OCI-LY3 (cell line): ENCODE measurements around the gene POLD2.
A peak's percentile ranks its signal among the peaks of the same experiment; 100 is the strongest.

Source experiments
- H2AFZ ChIP-seq: fragments of 200-600, 300-600 bp; shearing (Covaris generic); 2 replicates; pipeline ENCODE4 v1.6.0; 2014; ENCODE audit warnings: antibody characterized with exemption, low read depth, low read length
- H3K27ac ChIP-seq: fragments of 200-600, 300-600 bp; sonication (generic); 2 replicates; pipeline ENCODE4 v1.5.1; 2014; ENCODE audit warnings: mild to moderate bottlenecking, low read length, moderate library complexity, mixed read lengths
- H3K27me3 ChIP-seq: fragments of 200-600, 300-600 bp; sonication (generic); 2 replicates; pipeline ENCODE4 v1.6.1; 2014; ENCODE audit warnings: low read depth, low read length, mixed read lengths
- H3K36me3 ChIP-seq: fragments of 200-600, 300-600 bp; sonication (generic); replicated peaks from 2 replicates; pipeline ENCODE3; 2014; ENCODE audit warnings: low read depth, low read length, mixed read lengths
- H3K4me1 ChIP-seq: fragments of 300-600, 200-600 bp; sonication (generic); 2 replicates; pipeline ENCODE4 v1.6.1; 2014; ENCODE audit warnings: low read length, mixed read lengths
- H3K4me2 ChIP-seq: fragments of 200-600, 300-600 bp; sonication (generic); 2 replicates; pipeline ENCODE4 v1.6.1; 2014; ENCODE audit warnings: low read length, mixed read lengths
- H3K4me3 ChIP-seq: fragments of 300-600, 200-600 bp; sonication (generic); 2 replicates; pipeline ENCODE4 v1.5.1; 2014; ENCODE audit warnings: antibody characterized with exemption, mild to moderate bottlenecking, low read length, moderate library complexity
- H3K79me2 ChIP-seq: fragments of 300-600, 200-600 bp; shearing (Covaris generic); 2 replicates; pipeline ENCODE4 v1.6.1; 2014; ENCODE audit warnings: mild to moderate bottlenecking, low read length, mixed read lengths
- H3K9ac ChIP-seq: fragments of 300-600, 200-600 bp; shearing (Covaris generic); 2 replicates; pipeline ENCODE4 v1.6.0; 2014; ENCODE audit warnings: mild to moderate bottlenecking, low read length, moderate library complexity
- H3K9me3 ChIP-seq: fragments of 200-600, 300-600 bp; shearing (Covaris generic); 2 replicates; pipeline ENCODE4 v1.6.1; 2014; ENCODE audit warnings: low read length, mixed read lengths; ENCODE audit not compliant: insufficient read depth
- H4K20me1 ChIP-seq: fragments of 200-600, 300-600 bp; sonication (generic); 2 replicates; pipeline ENCODE4 v1.6.1; 2016; ENCODE audit warnings: low read length, mixed read lengths; ENCODE audit not compliant: insufficient read depth
- EZH2phosphoT487 ChIP-seq: fragments of 200-600 bp; shearing (Covaris generic); IDR thresholded peaks from 2 replicates; pipeline ENCODE4 v1.6.1; 2018; ENCODE audit warnings: antibody characterized with exemption, mixed run types, low read depth
- TF ChIP-seq, protein P1 (sequence below): fragments of 200-600, 300-600 bp; sonication (generic); IDR thresholded peaks from 2 replicates; pipeline ENCODE4 v1.5.1; 2014; ENCODE audit warnings: antibody characterized with exemption, low read length, low read depth

Gene POLD2

DNA sequence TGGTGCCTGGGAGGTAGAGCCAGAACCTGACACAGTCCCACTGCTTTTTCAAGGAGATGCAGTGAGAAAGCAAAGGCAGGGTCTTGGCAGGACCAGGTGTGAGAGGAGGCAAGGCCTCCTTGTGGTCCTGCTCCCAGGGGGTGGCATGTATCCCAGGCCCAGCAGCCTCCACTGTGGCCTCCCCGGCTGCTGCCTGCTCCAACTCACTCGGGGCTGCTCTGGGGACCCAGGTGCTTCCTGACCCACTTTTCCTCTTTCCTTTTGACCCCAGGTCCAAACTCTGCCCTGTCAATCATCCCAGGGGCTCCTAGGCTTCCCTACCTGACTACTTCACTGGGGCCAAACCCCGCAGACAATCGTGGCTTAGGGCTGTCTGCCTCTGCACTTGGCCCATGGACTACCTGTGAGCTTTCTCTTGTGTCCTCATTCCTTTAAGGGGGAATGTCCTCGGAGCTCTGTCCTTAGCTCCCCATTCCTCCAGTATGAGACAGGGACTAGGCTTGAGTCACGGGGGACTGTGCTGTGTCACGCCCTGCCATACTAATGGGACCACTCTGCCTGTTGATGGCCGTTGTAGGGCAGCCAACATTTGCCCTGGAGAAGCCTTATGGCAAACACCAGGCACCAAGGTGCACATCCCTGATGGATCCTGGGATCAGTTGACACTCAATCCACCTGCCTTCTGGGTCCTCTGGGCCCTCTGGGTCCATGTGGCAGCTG, 20.3 kb downstream of the POLD2 start:
- no peak overlapping the region for H3K4me2 ChIP-seq

DNA sequence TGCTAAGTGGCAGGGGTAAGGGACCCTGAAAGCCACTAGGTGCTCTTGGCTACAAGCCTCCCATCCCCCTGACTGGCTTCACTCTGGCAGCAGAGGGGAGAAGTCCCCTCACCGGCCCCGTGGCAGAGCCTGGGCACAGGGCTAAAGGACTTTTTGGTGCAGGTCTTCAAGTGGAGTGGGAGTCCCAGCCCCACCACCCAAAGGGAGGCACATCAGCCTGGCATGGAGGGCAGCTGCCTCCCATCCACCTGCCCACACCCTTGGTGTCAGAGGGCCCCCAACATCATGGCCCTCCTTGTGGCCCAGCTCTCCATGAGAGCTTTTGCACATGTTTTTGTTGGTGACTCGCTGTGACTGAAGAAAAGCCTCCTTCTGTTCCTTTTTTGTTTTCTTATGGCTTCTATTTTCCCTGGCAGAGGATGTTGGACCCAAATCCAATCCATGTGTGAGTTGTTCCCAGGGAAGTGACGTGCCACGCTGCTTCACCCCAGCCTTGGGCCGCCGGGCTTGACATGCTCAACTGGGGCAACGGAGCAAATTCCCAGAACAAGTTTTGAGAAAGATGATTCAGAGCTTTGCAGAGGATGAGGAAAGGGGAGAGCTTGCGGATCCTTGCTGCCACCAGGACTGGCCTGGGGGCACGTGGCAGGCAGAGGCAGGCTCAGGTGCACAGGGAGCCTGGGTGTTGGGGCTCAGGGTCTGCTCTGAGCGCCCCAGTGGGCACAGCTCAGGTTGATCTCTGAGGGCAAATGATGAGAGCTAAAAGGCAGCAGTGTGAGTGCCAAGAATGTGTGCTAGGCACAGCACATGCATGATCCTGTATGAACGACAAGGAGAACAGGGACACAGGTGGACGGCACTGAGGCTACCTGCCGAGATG, 21.1 kb downstream of the POLD2 start:
- no peaks in the 10 kb centered on the region for H3K79me2 ChIP-seq
- no peak overlapping the region for H3K4me2 ChIP-seq
- no peaks in the 10 kb centered on the region for H3K27me3 ChIP-seq
- H3K4me3 ChIP-seq, result no peak overlapping the region
- no peak overlapping the region for H3K27ac ChIP-seq
- no peak overlapping the region for H2AFZ ChIP-seq
- H3K9me3 ChIP-seq, result no peaks in the 10 kb centered on the region
- H3K4me1 ChIP-seq, result peaks cover 27% of the 10 kb centered on the region
- H3K36me3 ChIP-seq, result no peaks in the 10 kb centered on the region
- no peak overlapping the region for H3K9ac ChIP-seq
- no peaks in the 10 kb centered on the region for H4K20me1 ChIP-seq
- TF ChIP-seq, protein P1, sequence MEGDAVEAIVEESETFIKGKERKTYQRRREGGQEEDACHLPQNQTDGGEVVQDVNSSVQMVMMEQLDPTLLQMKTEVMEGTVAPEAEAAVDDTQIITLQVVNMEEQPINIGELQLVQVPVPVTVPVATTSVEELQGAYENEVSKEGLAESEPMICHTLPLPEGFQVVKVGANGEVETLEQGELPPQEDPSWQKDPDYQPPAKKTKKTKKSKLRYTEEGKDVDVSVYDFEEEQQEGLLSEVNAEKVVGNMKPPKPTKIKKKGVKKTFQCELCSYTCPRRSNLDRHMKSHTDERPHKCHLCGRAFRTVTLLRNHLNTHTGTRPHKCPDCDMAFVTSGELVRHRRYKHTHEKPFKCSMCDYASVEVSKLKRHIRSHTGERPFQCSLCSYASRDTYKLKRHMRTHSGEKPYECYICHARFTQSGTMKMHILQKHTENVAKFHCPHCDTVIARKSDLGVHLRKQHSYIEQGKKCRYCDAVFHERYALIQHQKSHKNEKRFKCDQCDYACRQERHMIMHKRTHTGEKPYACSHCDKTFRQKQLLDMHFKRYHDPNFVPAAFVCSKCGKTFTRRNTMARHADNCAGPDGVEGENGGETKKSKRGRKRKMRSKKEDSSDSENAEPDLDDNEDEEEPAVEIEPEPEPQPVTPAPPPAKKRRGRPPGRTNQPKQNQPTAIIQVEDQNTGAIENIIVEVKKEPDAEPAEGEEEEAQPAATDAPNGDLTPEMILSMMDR, result no peak
- TF ChIP-seq EZH2phosphoT487, result no peak

More for the DNA sequence above, 20.3 kb downstream of the POLD2 start:
- peaks cover 19% of the 10 kb centered on the region for H3K4me1 ChIP-seq
- no peaks in the 10 kb centered on the region for H3K79me2 ChIP-seq
- no peak overlapping the region for H2AFZ ChIP-seq
- H3K9me3 ChIP-seq, result no peaks in the 10 kb centered on the region
- H4K20me1 ChIP-seq, result no peaks in the 10 kb centered on the region
- H3K9ac ChIP-seq, result no peak overlapping the region
- H3K27ac ChIP-seq, result no peak overlapping the region
- H3K4me3 ChIP-seq, result no peak overlapping the region
- H3K27me3 ChIP-seq, result no peaks in the 10 kb centered on the region
- TF ChIP-seq, protein P1, result no peak
- no peak for TF ChIP-seq EZH2phosphoT487
- no peaks in the 10 kb centered on the region for H3K36me3 ChIP-seq

DNA sequence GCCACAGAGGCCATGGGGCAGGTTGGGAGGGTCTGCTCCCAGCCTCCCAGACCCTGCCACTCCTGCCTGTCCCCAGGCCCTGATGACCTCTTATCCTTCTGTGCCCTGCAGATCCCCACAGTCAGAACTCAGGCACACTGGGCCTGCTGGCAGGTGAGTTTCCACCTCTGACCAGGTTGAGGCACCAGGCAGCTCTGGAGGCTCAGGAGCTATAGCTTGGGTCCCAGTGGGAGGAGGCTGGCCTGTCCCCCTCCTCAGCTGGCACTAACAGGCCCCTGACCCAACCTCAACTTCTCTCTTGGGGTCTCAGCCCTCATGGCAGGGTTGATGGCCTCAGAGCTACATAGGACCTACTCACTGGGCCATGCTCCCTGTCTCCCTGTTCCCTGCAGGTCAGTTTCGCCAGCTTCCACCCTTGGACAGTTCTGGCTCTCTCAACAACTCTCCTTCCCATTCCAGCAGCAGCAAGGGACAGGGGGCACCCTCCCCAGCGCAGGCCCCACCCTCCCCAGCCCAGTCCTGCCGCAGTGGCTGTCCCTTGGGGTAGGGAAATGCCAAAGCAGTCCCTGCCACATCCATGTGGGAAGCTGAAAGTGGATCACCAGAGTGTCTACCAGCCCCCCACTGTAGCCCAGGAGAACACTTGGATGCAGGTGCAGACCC, 21.9 kb downstream of the POLD2 start:
- Histone ChIP-seq H3K79me2 (no peaks in the 10 kb centered on the region), H3K36me3 (no peaks in the 10 kb centered on the region), H2AFZ (peak overlapping the region; percentile 96), H3K27me3 (no peaks in the 10 kb centered on the region), H3K4me2 (peak overlapping the region; percentile 16; the same call in 1 of the 2 replicates), H3K4me3 (no peak overlapping the region), H3K9me3 (no peaks in the 10 kb centered on the region), H4K20me1 (no peaks in the 10 kb centered on the region), H3K9ac (no peak overlapping the region), H3K27ac (no peak overlapping the region), H3K4me1 (peaks cover 35% of the 10 kb centered on the region)
- TF ChIP-seq, protein P1, result no peak
- no peak for TF ChIP-seq EZH2phosphoT487
